VCaP (cell line): ENCODE results near the gene FNDC3A.

ENCODE experiments used
- H3K27ac ChIP-seq: fragments of 450-650 bp; 2 replicates; pipeline ENCODE4 v1.5.1; 2017
- TF ChIP-seq, protein P1 (sequence below): fragments of 450-650 bp; conservative IDR thresholded peaks from 2 replicates; pipeline ENCODE4 v1.5.1; 2017; ENCODE audit warnings: mild to moderate bottlenecking, moderate library complexity

FNDC3A gene

DNA sequence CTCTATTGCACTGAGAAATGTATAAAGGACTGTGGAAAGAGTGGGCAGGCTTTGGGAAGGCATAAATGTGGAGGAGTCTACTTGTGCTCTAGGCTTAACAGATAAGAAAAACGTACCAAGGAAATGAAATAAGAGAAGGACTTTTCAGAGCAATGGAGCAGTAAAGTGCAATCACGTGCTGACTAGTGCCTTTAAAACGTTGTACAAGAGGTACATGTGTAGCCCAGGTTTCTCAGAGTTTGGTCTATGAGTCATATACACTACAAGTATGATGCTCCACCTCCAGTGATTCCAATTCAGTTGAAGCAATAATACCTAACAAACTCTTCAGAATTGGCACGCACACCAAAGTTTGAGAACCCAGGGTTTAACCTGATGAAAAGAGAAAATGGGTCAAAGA lies 13.4 kb upstream of the FNDC3A start:
- TF ChIP-seq, protein P1, sequence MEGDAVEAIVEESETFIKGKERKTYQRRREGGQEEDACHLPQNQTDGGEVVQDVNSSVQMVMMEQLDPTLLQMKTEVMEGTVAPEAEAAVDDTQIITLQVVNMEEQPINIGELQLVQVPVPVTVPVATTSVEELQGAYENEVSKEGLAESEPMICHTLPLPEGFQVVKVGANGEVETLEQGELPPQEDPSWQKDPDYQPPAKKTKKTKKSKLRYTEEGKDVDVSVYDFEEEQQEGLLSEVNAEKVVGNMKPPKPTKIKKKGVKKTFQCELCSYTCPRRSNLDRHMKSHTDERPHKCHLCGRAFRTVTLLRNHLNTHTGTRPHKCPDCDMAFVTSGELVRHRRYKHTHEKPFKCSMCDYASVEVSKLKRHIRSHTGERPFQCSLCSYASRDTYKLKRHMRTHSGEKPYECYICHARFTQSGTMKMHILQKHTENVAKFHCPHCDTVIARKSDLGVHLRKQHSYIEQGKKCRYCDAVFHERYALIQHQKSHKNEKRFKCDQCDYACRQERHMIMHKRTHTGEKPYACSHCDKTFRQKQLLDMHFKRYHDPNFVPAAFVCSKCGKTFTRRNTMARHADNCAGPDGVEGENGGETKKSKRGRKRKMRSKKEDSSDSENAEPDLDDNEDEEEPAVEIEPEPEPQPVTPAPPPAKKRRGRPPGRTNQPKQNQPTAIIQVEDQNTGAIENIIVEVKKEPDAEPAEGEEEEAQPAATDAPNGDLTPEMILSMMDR: no peak
- H3K27ac ChIP-seq: no peak overlapping the region

DNA sequence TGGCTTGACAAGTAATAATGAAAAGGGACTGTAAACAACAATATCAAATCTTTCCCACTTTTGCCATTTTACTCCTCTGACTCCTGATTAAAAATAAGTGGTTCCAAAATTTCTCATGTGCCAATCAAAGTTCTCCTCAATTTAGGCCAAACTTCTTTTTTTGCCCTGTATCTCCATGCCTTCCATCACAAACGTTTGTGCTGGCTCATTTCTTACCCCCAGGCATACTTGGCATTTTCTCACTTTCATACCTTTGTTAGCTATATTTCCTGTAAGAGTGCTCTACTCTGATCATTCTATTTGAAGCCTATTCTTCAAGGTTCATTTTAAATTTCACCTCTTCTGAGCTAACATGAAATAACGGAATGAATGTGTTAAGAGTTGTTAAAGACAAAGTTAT lies 10.0 kb upstream of the FNDC3A start:
- TF ChIP-seq, protein P1: no peak
- H3K27ac ChIP-seq: no peak overlapping the region

DNA sequence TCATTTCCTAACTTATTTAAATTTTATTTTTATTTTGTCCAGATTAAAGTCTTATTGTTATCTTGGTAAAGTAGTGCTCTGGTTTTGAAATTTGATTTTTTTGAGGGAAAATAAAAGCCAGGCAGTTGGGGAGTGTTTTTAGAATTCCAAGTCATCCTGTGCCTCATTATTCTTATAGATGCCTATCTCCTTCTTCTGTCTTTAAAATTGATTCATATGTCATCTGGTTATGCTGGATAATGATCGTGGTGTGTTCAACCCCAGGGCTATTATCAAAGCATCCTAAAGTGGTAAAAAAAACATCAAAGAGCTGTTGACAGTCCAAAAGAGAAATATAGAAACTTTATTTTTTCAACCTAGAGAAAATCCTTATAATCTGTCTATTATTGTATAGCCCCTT lies 6.0 kb upstream of the FNDC3A start:
- TF ChIP-seq, protein P1: no peak
- H3K27ac ChIP-seq: no peak overlapping the region

DNA sequence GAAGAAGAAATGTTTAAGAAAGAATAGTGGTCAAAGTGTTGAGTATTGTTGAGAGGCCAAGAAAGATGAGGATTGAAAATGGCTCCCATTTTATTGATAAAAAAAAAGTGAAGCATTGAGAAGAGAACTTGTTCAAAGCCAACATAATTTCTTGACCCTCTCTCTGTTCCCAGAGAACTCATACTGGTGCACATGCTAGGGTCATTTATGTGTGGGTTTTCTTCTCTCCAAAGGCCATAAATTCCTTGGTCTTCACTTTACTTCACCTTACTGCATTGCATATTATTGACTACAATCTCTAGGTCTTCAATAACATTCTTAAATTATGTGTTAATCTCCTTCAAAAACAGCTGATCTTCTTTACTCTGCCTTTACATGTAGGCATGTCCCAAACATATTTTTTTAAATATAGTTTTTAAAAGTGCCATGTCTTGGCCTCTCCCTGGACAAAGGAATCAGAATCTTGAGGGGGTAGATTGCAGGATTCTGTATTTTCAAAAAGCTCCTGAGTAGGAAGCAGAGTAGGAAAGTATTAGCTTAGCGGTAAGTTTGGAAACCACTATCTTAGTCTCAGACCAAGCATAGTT lies 1.8 kb upstream of the FNDC3A start:
- H3K27ac ChIP-seq: no peak overlapping the region; the same call in 1 of the 2 replicates
- TF ChIP-seq, protein P1: no peak

DNA sequence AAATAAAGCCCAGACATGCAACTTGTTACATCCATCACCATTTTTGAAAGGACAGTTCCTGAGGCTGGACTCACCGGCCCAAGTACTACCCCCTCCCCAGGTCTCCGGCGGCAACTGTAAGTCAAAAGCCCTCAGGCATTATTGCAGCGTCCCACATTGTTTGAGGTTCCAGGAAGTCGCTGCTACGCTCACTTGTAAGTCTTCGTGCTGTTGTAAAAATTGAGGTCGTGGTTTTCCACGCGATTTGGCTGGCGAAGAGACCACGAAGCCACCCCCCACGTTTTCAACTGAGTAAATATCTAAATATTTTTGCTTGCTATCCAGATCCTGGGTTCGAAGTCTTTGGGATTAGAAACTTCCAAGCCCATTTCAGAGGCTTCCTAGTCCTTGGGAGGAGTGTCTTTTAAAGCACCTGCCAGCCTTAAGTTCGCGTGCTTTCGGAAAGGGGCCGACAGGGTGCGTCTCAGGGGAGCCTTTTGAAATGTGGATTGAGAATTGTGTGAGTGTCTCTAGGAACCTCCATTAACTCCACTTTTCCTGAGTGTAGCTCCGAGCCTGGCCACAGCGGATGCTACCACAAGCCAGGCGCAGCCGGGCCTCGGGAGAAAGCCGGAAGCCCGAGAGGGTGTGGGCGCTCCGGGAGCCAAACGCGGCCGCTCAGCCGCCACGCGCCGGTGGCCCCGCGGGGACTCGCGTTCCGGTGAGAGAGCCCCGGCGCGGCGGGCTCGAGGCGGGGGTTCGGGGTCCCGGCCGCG lies 434 bp upstream of the FNDC3A start:
- TF ChIP-seq, protein P1: 0 out of 2 replicates have a peak, but pooled peaks have one; percentile 11
- peak overlapping the region; percentile 97 for H3K27ac ChIP-seq

DNA sequence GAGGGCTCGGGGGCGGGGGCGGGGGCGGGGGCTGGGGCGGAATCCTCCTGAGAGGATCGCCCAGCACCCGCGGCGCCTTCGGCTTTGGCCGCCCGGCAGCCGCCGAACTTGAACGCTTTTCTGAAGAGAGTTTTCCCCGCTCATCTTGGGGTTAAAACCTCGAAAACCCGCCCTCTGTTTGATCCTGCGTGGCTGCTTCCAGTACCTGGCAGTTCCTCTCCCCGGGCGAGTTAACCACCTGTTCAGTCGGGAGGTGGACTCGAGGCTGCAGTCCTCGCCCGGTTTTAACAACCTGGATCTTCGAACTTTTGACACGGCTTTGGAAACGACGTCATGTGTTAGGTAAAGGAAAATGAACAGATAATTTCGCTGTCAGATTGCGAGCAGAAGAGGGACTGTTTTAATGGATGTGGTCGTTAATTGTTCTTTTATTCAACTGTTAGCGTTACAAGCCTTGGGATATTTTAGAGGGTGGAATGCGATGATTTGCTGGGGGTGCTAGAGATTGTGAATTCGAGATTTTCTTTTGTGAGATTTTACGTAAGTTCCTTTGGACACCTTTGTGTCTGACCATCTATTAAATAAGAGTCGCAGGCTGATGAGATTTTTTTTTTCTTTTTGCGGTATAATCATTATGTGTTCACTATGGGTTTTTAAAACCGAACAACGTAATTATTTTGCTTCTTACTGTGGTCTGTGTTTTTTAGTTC lies 1.0 kb downstream of the FNDC3A start:
- H3K27ac ChIP-seq: peak overlapping the region; percentile 97
- TF ChIP-seq, protein P1: no peak

DNA sequence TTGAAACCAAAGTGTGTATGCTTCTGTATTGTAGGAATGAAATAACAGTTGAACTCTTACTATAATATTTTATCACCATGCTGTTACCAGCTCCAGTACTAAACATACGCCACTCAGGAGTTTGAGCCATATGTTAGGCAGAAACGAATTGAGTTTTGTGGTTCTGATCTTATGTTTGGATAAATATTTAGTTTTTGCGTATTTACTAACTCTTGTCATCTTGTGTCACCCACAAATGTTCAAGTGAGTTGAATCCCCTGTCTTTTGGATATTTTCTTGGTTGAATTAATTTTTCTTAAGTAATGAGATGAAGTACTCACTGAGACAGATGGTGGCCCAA lies 1.5 kb downstream of the FNDC3A start:
- peak overlapping the region; percentile 97 for H3K27ac ChIP-seq
- TF ChIP-seq, protein P1: no peak
